K562 (cell line): ENCODE results near the gene CCT7.

Experiments
- ATF7 ChIP-seq: fragments of 450-650 bp; IDR thresholded peaks from 2 replicates; pipeline ENCODE4 v1.7.1; 2014; ENCODE audit warnings: mild to moderate bottlenecking, moderate library complexity
- BRF2 ChIP-seq: IDR thresholded peaks from 3 replicates; pipeline ENCODE4 v1.6.1; 2011; ENCODE audit warnings: borderline replicate concordance, mild to moderate bottlenecking; ENCODE audit not compliant: insufficient read length, insufficient read depth
- CTCF ChIP-seq, 3 experiments: IDR thresholded peaks in 2 of 3; conservative IDR thresholded peaks in 1 of 3; 2 replicates each; pipeline ENCODE4 v1.5.1; 2011 to 2012; ENCODE audit warnings: low read length in 3 of 3, mild to moderate bottlenecking in 3 of 3, control low read depth in 2 of 3, improper control_type of control experiment in 1 of 3, inconsistent platforms in 1 of 3, low read depth in 1 of 3, mixed read lengths in 1 of 3, moderate library complexity in 1 of 3; ENCODE audit not compliant: insufficient read depth in 2 of 3
- MXD1 ChIP-seq: fragments of 250-450 bp; sonication (Bioruptor Pico); IDR thresholded peaks from 2 replicates; pipeline ENCODE4 v1.8.0; 2021; ENCODE audit warnings: borderline replicate concordance, mild to moderate bottlenecking, moderate library complexity; ENCODE audit not compliant: poor library complexity, severe bottlenecking
- RAD21 ChIP-seq, 2 experiments: fragments of 250-450 bp in 1 of 2; fragments of 450-650 bp in 1 of 2; sonication (Bioruptor Pico) in 1 of 2; formaldehyde crosslinking in 1 of 2; IDR thresholded peaks in 1 of 2; conservative IDR thresholded peaks in 1 of 2; 2 replicates each; pipeline versions ENCODE4 v1.4.0 to v1.8.0; 2020 to 2022; ENCODE audit warnings: mild to moderate bottlenecking in 2 of 2, moderate library complexity in 1 of 2
- ZNF263 ChIP-seq: sonication (generic); formaldehyde crosslinking; IDR thresholded peaks from 2 replicates; pipeline ENCODE4 v1.8.0; 2022; ENCODE audit warnings: mild to moderate bottlenecking, missing genetic modification reagents, borderline replicate concordance
- ZNF274 ChIP-seq: IDR thresholded peaks from 2 replicates; pipeline ENCODE4 v1.6.1; 2011; ENCODE audit warnings: low read depth, mild to moderate bottlenecking, low read length, moderate library complexity, borderline replicate concordance
- TF ChIP-seq, protein P1 (sequence below): fragments of 250-450 bp; sonication (Bioruptor Pico); IDR thresholded peaks from 2 replicates; pipeline ENCODE4 v1.5.0; 2022; ENCODE audit warnings: mild to moderate bottlenecking
- TF ChIP-seq, protein P2 (sequence below), 2 experiments: fragments of 450-650 bp; formaldehyde crosslinking in 1 of 2; IDR thresholded peaks; 2 replicates each; pipeline versions ENCODE4 v1.4.0 to v1.6.1; 2014 to 2020; ENCODE audit warnings: mild to moderate bottlenecking in 2 of 2, borderline replicate concordance in 1 of 2, low read depth in 1 of 2

- TF ChIP-seq CTCF (IDR thresholded peaks at IDR 0.05 in 2 of 3, conservative IDR thresholded peaks at IDR 0.05 in 1 of 3; ENCODE audit: insufficient read depth in 2 of 3, low read depth in 1 of 3, low read length in 3 of 3), result no peak
- TF ChIP-seq ZNF274, result no peak
- no peak for TF ChIP-seq RAD21 (CRISPR knock-in tag; conservative IDR thresholded peaks at IDR 0.05 in 1 of 2, IDR thresholded peaks at IDR 0.05 in 1 of 2)
- TF ChIP-seq, protein P1, sequence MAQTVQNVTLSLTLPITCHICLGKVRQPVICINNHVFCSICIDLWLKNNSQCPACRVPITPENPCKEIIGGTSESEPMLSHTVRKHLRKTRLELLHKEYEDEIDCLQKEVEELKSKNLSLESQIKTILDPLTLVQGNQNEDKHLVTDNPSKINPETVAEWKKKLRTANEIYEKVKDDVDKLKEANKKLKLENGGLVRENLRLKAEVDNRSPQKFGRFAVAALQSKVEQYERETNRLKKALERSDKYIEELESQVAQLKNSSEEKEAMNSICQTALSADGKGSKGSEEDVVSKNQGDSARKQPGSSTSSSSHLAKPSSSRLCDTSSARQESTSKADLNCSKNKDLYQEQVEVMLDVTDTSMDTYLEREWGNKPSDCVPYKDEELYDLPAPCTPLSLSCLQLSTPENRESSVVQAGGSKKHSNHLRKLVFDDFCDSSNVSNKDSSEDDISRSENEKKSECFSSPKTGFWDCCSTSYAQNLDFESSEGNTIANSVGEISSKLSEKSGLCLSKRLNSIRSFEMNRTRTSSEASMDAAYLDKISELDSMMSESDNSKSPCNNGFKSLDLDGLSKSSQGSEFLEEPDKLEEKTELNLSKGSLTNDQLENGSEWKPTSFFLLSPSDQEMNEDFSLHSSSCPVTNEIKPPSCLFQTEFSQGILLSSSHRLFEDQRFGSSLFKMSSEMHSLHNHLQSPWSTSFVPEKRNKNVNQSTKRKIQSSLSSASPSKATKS, result no peak
- no peak for TF ChIP-seq BRF2
- TF ChIP-seq ATF7, result no peak
- TF ChIP-seq, protein P2, sequence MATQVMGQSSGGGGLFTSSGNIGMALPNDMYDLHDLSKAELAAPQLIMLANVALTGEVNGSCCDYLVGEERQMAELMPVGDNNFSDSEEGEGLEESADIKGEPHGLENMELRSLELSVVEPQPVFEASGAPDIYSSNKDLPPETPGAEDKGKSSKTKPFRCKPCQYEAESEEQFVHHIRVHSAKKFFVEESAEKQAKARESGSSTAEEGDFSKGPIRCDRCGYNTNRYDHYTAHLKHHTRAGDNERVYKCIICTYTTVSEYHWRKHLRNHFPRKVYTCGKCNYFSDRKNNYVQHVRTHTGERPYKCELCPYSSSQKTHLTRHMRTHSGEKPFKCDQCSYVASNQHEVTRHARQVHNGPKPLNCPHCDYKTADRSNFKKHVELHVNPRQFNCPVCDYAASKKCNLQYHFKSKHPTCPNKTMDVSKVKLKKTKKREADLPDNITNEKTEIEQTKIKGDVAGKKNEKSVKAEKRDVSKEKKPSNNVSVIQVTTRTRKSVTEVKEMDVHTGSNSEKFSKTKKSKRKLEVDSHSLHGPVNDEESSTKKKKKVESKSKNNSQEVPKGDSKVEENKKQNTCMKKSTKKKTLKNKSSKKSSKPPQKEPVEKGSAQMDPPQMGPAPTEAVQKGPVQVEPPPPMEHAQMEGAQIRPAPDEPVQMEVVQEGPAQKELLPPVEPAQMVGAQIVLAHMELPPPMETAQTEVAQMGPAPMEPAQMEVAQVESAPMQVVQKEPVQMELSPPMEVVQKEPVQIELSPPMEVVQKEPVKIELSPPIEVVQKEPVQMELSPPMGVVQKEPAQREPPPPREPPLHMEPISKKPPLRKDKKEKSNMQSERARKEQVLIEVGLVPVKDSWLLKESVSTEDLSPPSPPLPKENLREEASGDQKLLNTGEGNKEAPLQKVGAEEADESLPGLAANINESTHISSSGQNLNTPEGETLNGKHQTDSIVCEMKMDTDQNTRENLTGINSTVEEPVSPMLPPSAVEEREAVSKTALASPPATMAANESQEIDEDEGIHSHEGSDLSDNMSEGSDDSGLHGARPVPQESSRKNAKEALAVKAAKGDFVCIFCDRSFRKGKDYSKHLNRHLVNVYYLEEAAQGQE (IDR thresholded peaks at IDR 0.05; ENCODE audit: borderline replicate concordance), result no peak
- TF ChIP-seq, protein P2 (CRISPR knock-in tag; IDR thresholded peaks at IDR 0.05; ENCODE audit: low read depth), result no peak
- no peak for TF ChIP-seq MXD1 (CRISPR knock-in tag)
- no peak for TF ChIP-seq ZNF263 (CRISPR knock-in tag)
These were observed 32.9 kb downstream of the CCT7 start for GRCh38 chr2:73267008-73267407.
